ENCODE results near the gene CACNA1G.
A peak's percentile ranks its signal among the peaks of the same experiment; 100 is the strongest.

The CACNA1G gene

DNA sequence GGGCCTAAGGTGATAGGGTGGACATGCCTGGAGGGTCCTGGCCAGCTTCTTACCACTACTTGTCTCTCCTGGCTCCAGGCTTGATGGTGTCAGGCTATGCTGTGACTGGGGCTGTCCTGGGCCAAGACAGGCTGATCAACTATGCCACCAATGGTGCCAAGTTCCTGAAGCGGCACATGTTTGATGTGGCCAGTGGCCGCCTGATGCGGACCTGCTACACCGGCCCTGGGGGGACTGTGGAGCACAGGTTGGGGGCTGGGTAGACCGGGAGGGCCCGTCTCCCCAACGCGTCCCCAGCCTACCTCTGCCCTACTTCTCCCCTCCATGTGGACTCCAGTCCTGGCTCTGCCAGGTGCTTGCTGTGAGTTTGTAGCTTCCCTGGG is 9.1 kb upstream of the CACNA1G start:
- TF ChIP-seq FOXP2 (optimal IDR thresholded peaks at IDR 0.05; ENCODE audit: borderline replicate concordance, extremely low read depth, extremely low read length, insufficient read depth) (no peak), SIN3A (IDR thresholded peaks at IDR 0.05; ENCODE audit: borderline replicate concordance, insufficient read depth, low read length) (no peak), TAF1 (IDR thresholded peaks at IDR 0.05; ENCODE audit: borderline replicate concordance, insufficient read depth, low read length) (no peak), POLR2AphosphoS5 (IDR thresholded peaks at IDR 0.05; ENCODE audit: low read depth, low read length) (no peak)
- TF ChIP-seq, protein P1, sequence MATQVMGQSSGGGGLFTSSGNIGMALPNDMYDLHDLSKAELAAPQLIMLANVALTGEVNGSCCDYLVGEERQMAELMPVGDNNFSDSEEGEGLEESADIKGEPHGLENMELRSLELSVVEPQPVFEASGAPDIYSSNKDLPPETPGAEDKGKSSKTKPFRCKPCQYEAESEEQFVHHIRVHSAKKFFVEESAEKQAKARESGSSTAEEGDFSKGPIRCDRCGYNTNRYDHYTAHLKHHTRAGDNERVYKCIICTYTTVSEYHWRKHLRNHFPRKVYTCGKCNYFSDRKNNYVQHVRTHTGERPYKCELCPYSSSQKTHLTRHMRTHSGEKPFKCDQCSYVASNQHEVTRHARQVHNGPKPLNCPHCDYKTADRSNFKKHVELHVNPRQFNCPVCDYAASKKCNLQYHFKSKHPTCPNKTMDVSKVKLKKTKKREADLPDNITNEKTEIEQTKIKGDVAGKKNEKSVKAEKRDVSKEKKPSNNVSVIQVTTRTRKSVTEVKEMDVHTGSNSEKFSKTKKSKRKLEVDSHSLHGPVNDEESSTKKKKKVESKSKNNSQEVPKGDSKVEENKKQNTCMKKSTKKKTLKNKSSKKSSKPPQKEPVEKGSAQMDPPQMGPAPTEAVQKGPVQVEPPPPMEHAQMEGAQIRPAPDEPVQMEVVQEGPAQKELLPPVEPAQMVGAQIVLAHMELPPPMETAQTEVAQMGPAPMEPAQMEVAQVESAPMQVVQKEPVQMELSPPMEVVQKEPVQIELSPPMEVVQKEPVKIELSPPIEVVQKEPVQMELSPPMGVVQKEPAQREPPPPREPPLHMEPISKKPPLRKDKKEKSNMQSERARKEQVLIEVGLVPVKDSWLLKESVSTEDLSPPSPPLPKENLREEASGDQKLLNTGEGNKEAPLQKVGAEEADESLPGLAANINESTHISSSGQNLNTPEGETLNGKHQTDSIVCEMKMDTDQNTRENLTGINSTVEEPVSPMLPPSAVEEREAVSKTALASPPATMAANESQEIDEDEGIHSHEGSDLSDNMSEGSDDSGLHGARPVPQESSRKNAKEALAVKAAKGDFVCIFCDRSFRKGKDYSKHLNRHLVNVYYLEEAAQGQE (IDR thresholded peaks at IDR 0.05; ENCODE audit: insufficient read depth in 1 of 2, low read depth in 2 of 2, low read length in 2 of 2) = no peak

GRCh38 chr17:50551884-50552283 is 8.6 kb upstream of the CACNA1G start:
- TF ChIP-seq TAF1 (IDR thresholded peaks at IDR 0.05; ENCODE audit: borderline replicate concordance, insufficient read depth, low read length) (no peak), FOXP2 (optimal IDR thresholded peaks at IDR 0.05; ENCODE audit: borderline replicate concordance, extremely low read depth, extremely low read length, insufficient read depth) (no peak), POLR2AphosphoS5 (IDR thresholded peaks at IDR 0.05; ENCODE audit: low read depth, low read length) (no peak), SIN3A (IDR thresholded peaks at IDR 0.05; ENCODE audit: borderline replicate concordance, insufficient read depth, low read length) (no peak)
- TF ChIP-seq, protein P1 (IDR thresholded peaks at IDR 0.05; ENCODE audit: insufficient read depth in 1 of 2, low read depth in 2 of 2, low read length in 2 of 2) = no peak

GRCh38 chr17:50554201-50554600 is 6.3 kb upstream of the CACNA1G start:
- TF ChIP-seq POLR2AphosphoS5 (IDR thresholded peaks at IDR 0.05; ENCODE audit: low read depth, low read length) (no peak), SIN3A (IDR thresholded peaks at IDR 0.05; ENCODE audit: borderline replicate concordance, insufficient read depth, low read length) (no peak), TAF1 (IDR thresholded peaks at IDR 0.05; ENCODE audit: borderline replicate concordance, insufficient read depth, low read length) (no peak), FOXP2 (optimal IDR thresholded peaks at IDR 0.05; ENCODE audit: borderline replicate concordance, extremely low read depth, extremely low read length, insufficient read depth) (no peak)
- TF ChIP-seq, protein P1 (IDR thresholded peaks at IDR 0.05; ENCODE audit: insufficient read depth in 1 of 2, low read depth in 2 of 2, low read length in 2 of 2) = no peak

GRCh38 chr17:50556803-50557202 is 3.7 kb upstream of the CACNA1G start:
- TF ChIP-seq, protein P1 (IDR thresholded peaks at IDR 0.05; ENCODE audit: insufficient read depth in 1 of 2, low read depth in 2 of 2, low read length in 2 of 2) = no peak
- TF ChIP-seq SIN3A (IDR thresholded peaks at IDR 0.05; ENCODE audit: borderline replicate concordance, insufficient read depth, low read length) (no peak), FOXP2 (optimal IDR thresholded peaks at IDR 0.05; ENCODE audit: borderline replicate concordance, extremely low read depth, extremely low read length, insufficient read depth) (peak; percentile 52), TAF1 (IDR thresholded peaks at IDR 0.05; ENCODE audit: borderline replicate concordance, insufficient read depth, low read length) (no peak), POLR2AphosphoS5 (IDR thresholded peaks at IDR 0.05; ENCODE audit: low read depth, low read length) (no peak)

DNA sequence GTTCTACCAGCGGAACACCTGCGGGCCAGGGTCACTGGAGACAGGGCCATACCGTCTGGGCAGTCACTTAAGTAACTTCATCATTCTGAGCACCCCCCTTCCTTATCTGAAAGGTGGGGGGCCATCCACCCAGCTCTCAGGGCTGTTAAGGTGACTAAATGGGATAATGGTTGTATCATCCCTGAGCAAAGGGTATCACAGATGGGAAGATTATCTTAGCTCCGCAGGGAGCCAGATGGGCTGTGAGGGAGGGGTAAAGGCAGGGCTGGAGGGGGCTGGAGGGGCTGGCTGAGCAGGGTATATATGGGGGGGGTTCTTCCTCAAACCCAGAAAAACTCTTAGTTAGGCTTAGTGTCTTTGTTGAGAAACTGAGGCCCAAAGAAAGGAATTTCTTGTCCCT is 2.9 kb upstream of the CACNA1G start:
- TF ChIP-seq TAF1 (IDR thresholded peaks at IDR 0.05; ENCODE audit: borderline replicate concordance, insufficient read depth, low read length) (no peak), FOXP2 (optimal IDR thresholded peaks at IDR 0.05; ENCODE audit: borderline replicate concordance, extremely low read depth, extremely low read length, insufficient read depth) (no peak), POLR2AphosphoS5 (IDR thresholded peaks at IDR 0.05; ENCODE audit: low read depth, low read length) (no peak)
- TF ChIP-seq, protein P1 (IDR thresholded peaks at IDR 0.05; ENCODE audit: insufficient read depth in 1 of 2, low read depth in 2 of 2, low read length in 2 of 2) = no peak

Data from PFSK-1 (cell line).